ENCODE results near the gene FYN.

FYN gene

GRCh38 chr6:111663692-111664564 lies 209.3 kb downstream of the FYN start:
- in situ Hi-C loops (cut with MboI; ENCODE audit: low pct_unique_long_range_greater_than_20kb, low sequenced_read_pairs) = no loop called here
- peak; percentile 72 for DNase-seq

- peak; percentile 78 for DNase-seq
- in situ Hi-C loops (cut with MboI; ENCODE audit: low pct_unique_long_range_greater_than_20kb, low sequenced_read_pairs) = no loop called here
These were observed 210.3 kb downstream of the FYN start for GRCh38 chr6:111662794-111663593.

- in situ Hi-C loops (cut with MboI; ENCODE audit: low pct_unique_long_range_greater_than_20kb, low sequenced_read_pairs) = no loop called here
- DNase-seq = no peak
These were observed 211.0 kb downstream of the FYN start for GRCh38 chr6:111662072-111662793.

GRCh38 chr6:111661541-111662061 lies 211.7 kb downstream of the FYN start:
- in situ Hi-C loops (cut with MboI; ENCODE audit: low pct_unique_long_range_greater_than_20kb, low sequenced_read_pairs) = no loop called here
- no peak for DNase-seq

- DNase-seq = no peak
- in situ Hi-C loops (cut with MboI; ENCODE audit: low pct_unique_long_range_greater_than_20kb, low sequenced_read_pairs) = no loop called here
These were observed 212.7 kb downstream of the FYN start for GRCh38 chr6:111660531-111660930.

- in situ Hi-C loops (cut with MboI; ENCODE audit: low pct_unique_long_range_greater_than_20kb, low sequenced_read_pairs) = no loop called here
- DNase-seq = no peak
These were observed 214.6 kb downstream of the FYN start for GRCh38 chr6:111658462-111659154.

GRCh38 chr6:111657146-111657545 lies 216.1 kb downstream of the FYN start:
- in situ Hi-C loops (cut with MboI; ENCODE audit: low pct_unique_long_range_greater_than_20kb, low sequenced_read_pairs) = no loop called here
- no peak for DNase-seq

GRCh38 chr6:111653979-111654378 lies 219.3 kb downstream of the FYN start:
- no peak for DNase-seq
- in situ Hi-C loops (cut with MboI; ENCODE audit: low pct_unique_long_range_greater_than_20kb, low sequenced_read_pairs) = no loop called here

- DNase-seq = no peak
- in situ Hi-C loops (cut with MboI; ENCODE audit: low pct_unique_long_range_greater_than_20kb, low sequenced_read_pairs) = no loop called here
These were observed 219.8 kb downstream of the FYN start for GRCh38 chr6:111653434-111653833.

GRCh38 chr6:111652156-111652555 lies 221.1 kb downstream of the FYN start:
- DNase-seq = no peak
- in situ Hi-C loops (cut with MboI; ENCODE audit: low pct_unique_long_range_greater_than_20kb, low sequenced_read_pairs) = no loop called here

- DNase-seq = no peak
- in situ Hi-C loops (cut with MboI; ENCODE audit: low pct_unique_long_range_greater_than_20kb, low sequenced_read_pairs) = no loop called here
These were observed 221.8 kb downstream of the FYN start for GRCh38 chr6:111651185-111652034.

- in situ Hi-C loops (cut with MboI; ENCODE audit: low pct_unique_long_range_greater_than_20kb, low sequenced_read_pairs) = no loop called here
- DNase-seq = no peak
These were observed 223.2 kb downstream of the FYN start for GRCh38 chr6:111650049-111650448.

- DNase-seq = no peak
- in situ Hi-C loops (cut with MboI; ENCODE audit: low pct_unique_long_range_greater_than_20kb, low sequenced_read_pairs) = no loop called here
These were observed 225.2 kb downstream of the FYN start for GRCh38 chr6:111648100-111648499.

GRCh38 chr6:111646942-111647341 lies 226.3 kb downstream of the FYN start:
- in situ Hi-C loops (cut with MboI; ENCODE audit: low pct_unique_long_range_greater_than_20kb, low sequenced_read_pairs) = no loop called here
- no peak for DNase-seq

- in situ Hi-C loops (cut with MboI; ENCODE audit: low pct_unique_long_range_greater_than_20kb, low sequenced_read_pairs) = no loop called here
- DNase-seq = no peak
These were observed 227.2 kb downstream of the FYN start for GRCh38 chr6:111646034-111646433.

GRCh38 chr6:111644893-111645430 lies 228.3 kb downstream of the FYN start:
- in situ Hi-C loops (cut with MboI; ENCODE audit: low pct_unique_long_range_greater_than_20kb, low sequenced_read_pairs) = no loop called here

GRCh38 chr6:111642463-111643158 lies 230.6 kb downstream of the FYN start:
- DNase-seq = peak; percentile 79
- in situ Hi-C loops (cut with MboI; ENCODE audit: low pct_unique_long_range_greater_than_20kb, low sequenced_read_pairs) = no loop called here

More at GRCh38 chr6:111644893-111645430, 228.3 kb downstream of the FYN start:
- DNase-seq = no peak
